HG02610 (cell line): ENCODE measurements around the gene COL24A1.
"Not testable (repeated sequence)": the region's sequence is repeated elsewhere in the genome, so short reads cannot be mapped to it uniquely, and the experiment has no call there.

Source experiments
- ATAC-seq: cut with Tn5 transposase; IDR thresholded peaks from one replicate; pipeline ENCODE4 v1.9.1; 2021; ENCODE audit warnings: mild to moderate bottlenecking, moderate library complexity; ENCODE audit not compliant: unreplicated experiment

Gene COL24A1

DNA sequence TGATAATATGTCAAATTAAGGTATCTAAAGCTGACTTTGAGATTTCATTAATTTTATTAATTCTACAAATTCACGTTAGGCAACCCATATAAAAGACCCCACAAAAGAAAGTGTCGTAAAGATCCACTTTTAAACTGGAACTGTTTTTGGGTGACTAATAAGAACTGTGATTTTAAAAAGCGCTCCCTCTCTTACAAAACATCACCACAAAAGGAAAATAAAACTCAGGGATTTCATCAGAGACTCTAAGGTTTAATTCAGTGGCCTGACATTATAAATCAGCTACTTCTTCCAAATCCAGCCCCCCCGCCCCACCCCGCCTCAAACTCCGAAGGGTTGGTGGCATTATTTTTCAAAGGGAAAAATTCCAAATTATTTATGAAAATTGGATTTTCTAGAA is 2.7 kb downstream of the COL24A1 start:
- ATAC-seq, result no peak

- ATAC-seq, result no peak
Measured at GRCh38 chr1:86152887-86153286, 3.7 kb downstream of the COL24A1 start.

DNA sequence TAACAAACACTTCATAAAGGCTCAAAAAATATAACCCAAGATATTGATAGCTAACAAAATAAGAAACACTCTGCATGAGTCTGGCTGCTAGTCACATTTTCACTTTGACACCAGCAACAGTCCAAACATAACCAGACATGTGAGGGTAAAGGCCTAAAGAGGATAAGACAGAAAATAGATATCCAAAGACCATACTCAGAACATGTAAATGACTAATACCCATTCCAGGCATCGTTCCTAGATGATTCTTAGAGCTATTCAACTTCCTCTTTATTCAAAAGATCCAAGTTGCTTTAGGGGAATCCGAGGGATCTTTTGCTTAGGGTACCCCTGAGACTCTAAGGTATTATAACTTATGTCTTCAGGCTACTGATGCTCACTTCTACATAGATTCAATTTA is 5.1 kb downstream of the COL24A1 start:
- ATAC-seq, result no peak

DNA sequence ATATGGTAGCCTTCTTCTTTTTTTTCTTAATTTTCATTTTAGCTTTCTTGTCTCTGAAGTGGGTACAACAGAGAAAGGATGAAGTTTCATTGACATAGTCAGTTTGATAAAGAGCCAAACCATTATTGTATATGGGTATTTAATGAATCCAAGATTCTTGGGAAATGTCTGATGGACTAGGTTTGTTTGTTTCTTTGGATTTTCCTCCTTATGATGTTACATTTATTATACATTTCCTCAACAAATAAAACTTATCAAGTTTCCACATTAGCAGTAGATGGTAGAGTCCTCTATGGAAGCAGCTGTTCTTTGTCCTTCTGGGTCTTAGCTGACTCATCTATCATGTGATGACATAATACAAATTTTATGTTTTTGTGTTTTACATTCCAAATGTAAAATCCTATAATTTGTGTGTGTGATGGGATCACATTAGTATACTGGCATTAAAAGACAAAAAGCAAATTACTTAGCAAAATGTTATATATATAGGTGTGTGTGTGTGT is 6.0 kb downstream of the COL24A1 start:
- ATAC-seq, result no peak

DNA sequence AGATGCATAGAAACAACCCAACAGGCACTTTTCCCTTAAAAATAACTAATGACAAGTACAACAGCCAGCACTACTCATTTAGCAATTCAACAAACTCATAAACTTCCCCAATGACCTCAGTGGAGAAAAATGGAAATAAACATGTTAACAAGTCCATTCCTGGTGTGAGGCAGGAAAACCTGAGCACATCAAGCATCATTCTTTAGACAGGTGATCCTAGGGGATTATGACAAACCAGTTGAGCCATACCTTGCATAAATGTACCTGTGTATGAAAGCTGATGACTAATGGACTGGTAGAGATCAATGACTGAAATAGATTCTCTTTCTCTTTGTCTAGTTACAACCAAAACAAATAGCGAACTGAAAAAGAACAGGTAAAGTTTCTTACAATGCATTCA is 7.0 kb downstream of the COL24A1 start:
- ATAC-seq, result no peak

GRCh38 chr1:86147755-86148154 is 8.8 kb downstream of the COL24A1 start:
- ATAC-seq, result no peak

DNA sequence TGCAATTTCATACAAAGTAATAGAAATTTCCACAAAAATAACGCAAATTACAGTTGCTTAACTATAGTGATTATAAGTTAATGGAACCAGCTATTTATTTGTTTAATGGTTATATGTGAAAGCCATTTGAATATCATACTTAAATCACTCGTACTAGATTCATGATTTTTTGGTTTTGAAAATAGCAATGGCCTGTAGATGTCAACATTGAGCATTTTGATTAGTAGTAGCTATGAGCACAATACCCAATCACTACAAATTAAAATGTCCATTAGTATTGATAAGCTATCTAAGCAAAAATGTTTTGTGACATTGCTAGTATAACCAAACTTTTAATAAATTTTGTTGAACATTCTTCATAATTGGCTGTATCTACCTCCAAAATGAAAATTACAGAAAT is 10.0 kb downstream of the COL24A1 start:
- no peak for ATAC-seq

- no peak for ATAC-seq
Measured at GRCh38 chr1:86140281-86140880, 16.2 kb downstream of the COL24A1 start.

DNA sequence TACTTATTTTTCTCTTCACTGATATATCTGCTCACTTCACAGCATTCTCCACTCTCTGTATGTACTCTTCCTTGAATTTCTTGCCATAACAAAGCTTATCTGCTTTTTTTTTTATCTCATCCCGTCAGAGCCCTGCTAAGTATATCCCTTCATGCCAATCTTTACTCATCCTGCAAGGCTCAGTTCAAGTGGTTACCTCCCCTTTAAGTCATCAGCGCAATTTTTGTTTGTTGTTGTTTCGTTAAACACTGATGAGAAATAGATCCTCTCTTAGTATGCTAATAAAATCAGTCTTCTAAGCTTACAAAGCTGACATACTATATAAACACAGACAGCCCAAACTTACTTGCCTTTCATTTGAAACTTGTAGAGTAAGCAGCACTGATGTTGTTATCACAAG is 17.8 kb downstream of the COL24A1 start:
- no peak for ATAC-seq

DNA sequence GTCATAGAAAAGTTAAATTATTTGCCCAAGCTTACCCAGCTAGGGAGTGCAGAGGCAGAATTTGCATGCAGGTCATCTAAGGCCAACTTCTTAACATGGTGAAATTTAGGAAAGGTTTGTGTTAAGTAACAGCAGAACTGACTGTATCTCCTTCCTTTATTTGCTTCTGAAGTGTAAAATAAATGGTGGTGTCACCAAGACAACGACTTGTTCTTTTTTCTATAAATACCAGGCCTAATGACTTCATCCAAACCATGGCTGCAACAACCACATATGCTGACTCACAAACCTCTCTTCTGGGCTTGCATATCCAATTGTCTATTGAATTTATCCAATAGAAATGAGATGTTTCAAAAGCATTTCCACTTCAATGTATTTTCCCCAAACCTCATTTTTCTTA is 19.1 kb downstream of the COL24A1 start:
- ATAC-seq, result no peak

DNA sequence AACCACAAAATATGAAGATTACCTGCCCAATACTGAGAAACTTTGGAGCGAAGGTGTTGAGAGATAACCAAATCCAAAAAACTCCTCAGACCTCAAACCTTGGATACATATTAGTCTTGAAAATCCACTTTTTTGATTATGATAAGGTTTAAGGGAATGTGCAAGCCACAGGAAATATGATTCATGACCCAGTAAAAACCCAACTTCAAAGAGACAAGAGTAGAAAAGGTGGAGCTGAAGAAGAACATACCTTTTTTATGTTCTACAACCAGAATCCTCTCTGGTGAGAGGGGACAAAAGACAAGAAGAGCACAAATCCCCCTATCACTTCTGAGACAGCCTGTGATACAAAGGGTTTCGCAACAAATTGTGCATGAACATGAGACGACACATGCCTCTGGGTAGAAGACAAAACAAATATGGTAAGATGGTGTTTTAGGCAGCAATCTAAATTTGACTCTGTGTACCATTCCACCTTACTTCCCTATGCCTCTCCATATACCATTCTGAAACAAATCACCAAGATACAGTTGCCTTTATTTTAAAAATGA is 37.3 kb downstream of the COL24A1 start:
- no peak for ATAC-seq

DNA sequence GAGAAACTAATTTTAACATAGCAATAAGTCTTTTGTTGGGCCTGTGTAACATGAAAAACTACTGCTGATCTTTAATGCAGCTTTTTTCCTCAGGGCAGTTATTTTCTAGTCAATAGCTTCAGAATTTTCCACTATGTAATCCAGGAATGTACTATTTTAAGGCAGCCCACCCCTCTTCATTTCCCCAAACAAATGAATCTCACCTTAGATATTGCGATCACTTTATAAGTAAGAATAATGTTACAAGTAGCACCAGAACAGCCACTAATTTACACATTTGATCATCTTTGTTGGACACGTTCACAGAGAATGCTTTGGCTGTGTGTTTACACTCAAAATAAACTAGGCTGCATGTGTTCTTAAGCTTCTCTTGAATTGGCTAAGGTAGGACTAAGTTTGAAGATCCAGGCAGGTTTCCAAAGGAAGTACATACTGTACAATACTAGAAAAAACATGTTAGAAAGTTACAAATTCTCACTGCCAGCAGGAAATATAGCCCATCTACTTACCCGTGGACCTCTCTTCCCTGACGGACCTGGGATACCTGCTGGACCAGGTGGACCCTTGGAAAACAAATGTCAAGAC is 41.7 kb downstream of the COL24A1 start:
- ATAC-seq, result no peak

GRCh38 chr1:86114236-86114635 is 42.3 kb downstream of the COL24A1 start:
- ATAC-seq, result no peak

DNA sequence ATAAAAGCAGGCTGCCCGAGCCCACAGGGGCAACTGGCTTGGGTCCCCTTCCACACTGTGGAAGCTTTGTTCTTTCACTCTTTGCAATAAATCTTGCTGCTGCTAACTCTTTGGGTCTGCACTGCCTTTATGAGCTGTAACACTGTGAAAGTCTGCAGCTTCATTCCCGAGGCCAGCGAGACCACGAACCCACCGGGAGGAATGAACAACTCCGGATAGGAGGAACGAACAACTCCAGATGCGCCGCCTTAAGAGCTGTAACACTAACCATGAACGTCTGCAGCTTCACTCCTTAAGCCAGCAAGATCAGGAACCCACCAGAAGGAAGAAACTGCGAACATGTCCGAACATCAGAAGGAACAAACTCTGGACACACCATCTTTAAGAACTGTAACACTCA is 45.0 kb downstream of the COL24A1 start:
- ATAC-seq, result not testable (repeated sequence)

DNA sequence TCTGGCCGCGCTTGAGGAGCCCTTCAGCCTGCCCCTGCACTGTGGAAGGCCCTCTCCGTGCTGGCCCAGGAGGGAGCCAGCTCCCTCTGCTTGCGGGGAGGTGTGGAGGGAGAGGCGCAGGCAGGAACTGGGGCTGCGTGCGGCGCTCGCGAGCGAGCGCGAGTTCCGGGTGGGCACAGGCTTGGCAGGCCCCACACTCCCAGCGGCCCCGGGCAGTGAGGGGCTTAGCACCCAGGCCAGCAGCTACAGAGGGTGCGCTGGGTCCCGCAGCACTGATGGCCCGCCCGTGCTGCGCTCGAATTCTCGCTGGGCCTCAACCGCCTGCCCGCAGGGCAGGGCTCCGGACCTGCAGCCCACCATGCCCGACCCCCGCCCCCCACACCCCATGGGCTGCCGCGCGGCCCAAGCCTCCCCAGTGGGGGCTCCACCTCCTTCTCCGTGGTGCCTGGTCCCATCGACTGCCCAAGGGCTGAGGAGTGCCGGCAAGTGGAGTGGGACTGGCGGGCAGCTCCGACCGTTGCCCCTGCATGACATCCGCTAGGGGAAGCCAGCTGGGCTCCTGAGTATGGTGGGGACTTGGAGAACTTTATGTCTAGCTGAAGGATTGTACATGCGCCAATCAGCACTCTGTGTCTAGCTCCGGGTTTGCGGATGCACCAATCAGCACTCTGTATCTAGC is 46.0 kb downstream of the COL24A1 start:
- ATAC-seq, result no peak

DNA sequence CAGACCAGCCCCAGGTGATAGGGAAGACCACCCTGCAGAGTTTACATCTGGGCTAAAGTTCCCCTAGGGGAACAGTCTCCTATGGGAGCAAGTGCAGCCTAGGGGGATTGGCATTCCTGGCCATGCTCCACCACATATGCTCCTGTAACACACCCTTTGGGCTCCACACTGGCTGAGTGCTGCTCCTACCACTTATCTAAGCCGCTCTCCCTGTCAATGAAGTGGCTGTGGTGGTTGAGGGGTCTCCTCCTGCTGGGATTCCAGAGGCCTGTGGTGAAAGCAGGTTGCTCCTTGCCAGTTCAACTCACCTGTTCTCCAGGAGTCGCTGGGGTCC is 51.1 kb downstream of the COL24A1 start:
- ATAC-seq, result no peak

- ATAC-seq, result no peak
Measured at GRCh38 chr1:86104606-86105532, 51.7 kb downstream of the COL24A1 start.

GRCh38 chr1:86101616-86102015 is 55.0 kb downstream of the COL24A1 start:
- ATAC-seq, result no peak

DNA sequence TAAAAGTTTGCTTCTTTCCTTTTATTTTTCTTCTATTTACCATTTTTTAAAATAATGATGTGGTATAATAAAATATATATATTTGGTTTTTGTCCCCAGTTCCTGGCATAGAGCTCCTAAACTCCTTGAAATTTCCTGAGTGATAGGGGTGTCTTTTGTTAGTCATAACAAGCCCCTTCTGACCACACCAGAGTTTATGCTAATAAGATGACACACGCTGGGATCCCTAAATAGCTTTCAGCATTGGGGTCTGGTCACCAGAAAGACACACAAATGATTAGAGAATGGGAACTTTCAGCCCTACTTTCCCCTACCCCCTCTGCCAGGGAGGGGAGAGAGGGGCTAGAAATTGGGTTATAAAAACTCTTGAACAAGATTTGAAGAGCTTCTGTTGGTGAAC is 56.2 kb downstream of the COL24A1 start:
- no peak for ATAC-seq

DNA sequence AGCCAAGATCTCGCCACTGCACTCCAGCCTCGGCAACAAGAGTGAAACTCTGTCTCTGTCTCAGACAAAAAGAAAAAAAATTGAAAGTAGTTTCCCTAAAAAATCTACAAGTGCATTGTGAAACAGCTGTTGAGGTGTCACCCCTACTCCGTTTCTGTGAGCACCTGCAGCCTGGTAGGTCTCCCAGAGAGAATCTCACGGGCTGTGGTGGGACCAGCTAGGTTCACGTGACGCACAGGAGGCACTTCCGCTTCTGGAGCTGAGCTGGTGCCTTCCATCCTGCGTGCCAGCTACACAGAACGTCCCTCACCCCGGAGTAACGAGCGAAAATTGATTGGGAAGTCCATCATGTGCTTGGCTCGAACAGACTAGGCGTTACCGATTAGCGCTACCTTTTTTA is 66.8 kb downstream of the COL24A1 start:
- no peak for ATAC-seq

- ATAC-seq, result no peak
Measured at GRCh38 chr1:86085741-86086409, 70.7 kb downstream of the COL24A1 start.
